Endodermal cell (in vitro differentiated cells): Measurements from ENCODE around the gene VKORC1. TPM values are rescaled to one million over a fixed set of nuclear protein-coding genes. Genes with fewer than 3 reads are reported as not detected.

Source experiments
- DNase-seq: peaks from one replicate; pipeline ENCODE4 v3.0.0-alpha.2; 2017
- H3K27ac ChIP-seq: 2 replicates; pipeline ENCODE4 v1.5.1; 2013; ENCODE audit warnings: mild to moderate bottlenecking, low read depth, low read length, moderate library complexity
- H3K27me3 ChIP-seq: 2 replicates; pipeline ENCODE4 v1.6.1; 2013; ENCODE audit warnings: mild to moderate bottlenecking, low read length, moderate library complexity; ENCODE audit not compliant: insufficient read depth, control insufficient read depth, poor library complexity, severe bottlenecking
- H3K36me3 ChIP-seq: 2 replicates; pipeline ENCODE4 v1.7.0; 2013; ENCODE audit warnings: mild to moderate bottlenecking, low read length, moderate library complexity; ENCODE audit not compliant: control insufficient read depth, insufficient read depth
- H3K4me1 ChIP-seq: one replicate; pipeline ENCODE4 v1.7.0; 2013; ENCODE audit warnings: low read length; ENCODE audit not compliant: control insufficient read depth, insufficient read depth
- H3K4me3 ChIP-seq: 2 replicates; pipeline ENCODE4 v1.5.1; 2013; ENCODE audit warnings: mild to moderate bottlenecking, low read length, moderate library complexity
- H3K9ac ChIP-seq: 2 replicates; pipeline ENCODE4 v1.6.1; 2013; ENCODE audit warnings: mild to moderate bottlenecking, low read length, moderate library complexity; ENCODE audit not compliant: poor library complexity, severe bottlenecking; ENCODE audit errors: extremely low read depth
- H3K9me3 ChIP-seq: 2 replicates; pipeline ENCODE4 v1.6.1; 2013; ENCODE audit warnings: mild to moderate bottlenecking, low read length, moderate library complexity; ENCODE audit not compliant: control insufficient read depth
- H3K27ac Mint-ChIP-seq: 2 replicates; pipeline ENCODE4 v1.8.0; 2020; ENCODE audit warnings: mixed read lengths
- H3K27me3 Mint-ChIP-seq: 2 replicates; pipeline ENCODE4 v1.8.0; 2021; ENCODE audit warnings: mild to moderate bottlenecking, mixed read lengths; ENCODE audit not compliant: insufficient read depth
- H3K36me3 Mint-ChIP-seq: 2 replicates; pipeline ENCODE4 v1.8.0; 2020; ENCODE audit warnings: low read depth, mixed read lengths
- H3K4me1 Mint-ChIP-seq: 2 replicates; pipeline ENCODE4 v1.8.0; 2020; ENCODE audit warnings: mixed read lengths
- H3K4me3 Mint-ChIP-seq: 2 replicates; pipeline ENCODE4 v1.8.0; 2020; ENCODE audit warnings: mild to moderate bottlenecking, moderate library complexity, mixed read lengths
- H3K9me3 Mint-ChIP-seq: 2 replicates; pipeline ENCODE4 v1.8.0; 2020; ENCODE audit warnings: mild to moderate bottlenecking, mixed read lengths
- CTCF ChIP-seq: fragments of 200-600 bp; sonication (generic); conservative IDR thresholded peaks from 2 replicates; pipeline ENCODE4 v1.5.0; 2021; ENCODE audit warnings: antibody characterized with exemption, mild to moderate bottlenecking
- WGBS, 2 experiments: methylation state at CpG; one replicate each; pipeline versions ENCODE4 v1.1.5 to v1.1.7; 2013; ENCODE audit warnings: missing lambda C conversion rate in 2 of 2, mixed read lengths in 1 of 2; ENCODE audit not compliant: insufficient coverage in 1 of 2, insufficient read length in 1 of 2; 5-methylcytosine and 5-hydroxymethylcytosine counted together
- total RNA-seq, 2 donors: library from RNA; stranded (reverse); fragmentation: NEBNext Ultra II Directional in 1 of 2; extraction: Animal tissue kit (Norgen Biotek cat#: 25700) in 1 of 2; gene quantifications; 2 replicates in 1 of 2; 3 replicates in 1 of 2; pipeline ENCODE4 v1.2.1, GENCODE V29; 2021

VKORC1 gene
- total RNA-seq, 2 donors from 2014 or later = 53.7 to 63.0 TPM

GRCh38 chr16:31099860-31100638, 5.5 kb upstream of the VKORC1 start:
- Mint-ChIP-seq H3K4me1 (peaks cover 2% of the 10 kb centered on the region), H3K36me3 (no peaks in the 10 kb centered on the region), H3K27me3 (peaks cover 12% of the 10 kb centered on the region), H3K4me3 (no peak overlapping the region), H3K9me3 (peaks cover 8% of the 10 kb centered on the region), H3K27ac (no peak overlapping the region)
- Histone ChIP-seq H3K4me3 (no peak overlapping the region), H3K27me3 (no peaks in the 10 kb centered on the region), H3K9me3 (no peaks in the 10 kb centered on the region), H3K27ac (no peak overlapping the region), H3K4me1 (no peaks in the 10 kb centered on the region), H3K36me3 (no peaks in the 10 kb centered on the region), H3K9ac (no peak overlapping the region)
- no peak for TF ChIP-seq CTCF
- DNase-seq = no peak
- WGBS, 2 experiments = 80 to 82% methylated on average over 4 of the region's 4 CpGs

- Mint-ChIP-seq H3K27me3 (no peaks in the 10 kb centered on the region), H3K4me3 (peak overlapping the region; percentile 80), H3K36me3 (peaks cover 14% of the 10 kb centered on the region), H3K9me3 (no peaks in the 10 kb centered on the region), H3K4me1 (peaks cover 3% of the 10 kb centered on the region), H3K27ac (peak overlapping the region; percentile 69)
- Histone ChIP-seq H3K4me1 (no peaks in the 10 kb centered on the region), H3K9ac (peak overlapping the region; percentile 77), H3K36me3 (peaks cover 20% of the 10 kb centered on the region), H3K27me3 (no peaks in the 10 kb centered on the region), H3K9me3 (no peaks in the 10 kb centered on the region), H3K4me3 (peak overlapping the region; percentile 95), H3K27ac (peak overlapping the region; percentile 77)
- DNase-seq = peak; percentile 73
- no peak for TF ChIP-seq CTCF
- 0% methylated on average over 14 to 20 of the region's 20 CpGs for WGBS, 2 experiments
Observed at GRCh38 chr16:31094088-31094423, 541 bp downstream of the VKORC1 start.

GRCh38 chr16:31093132-31093703, 1.4 kb downstream of the VKORC1 start:
- no peak for TF ChIP-seq CTCF
- Mint-ChIP-seq H3K27me3 (no peaks in the 10 kb centered on the region), H3K36me3 (peaks cover 14% of the 10 kb centered on the region), H3K9me3 (no peaks in the 10 kb centered on the region), H3K27ac (peak overlapping the region; percentile 62), H3K4me1 (peaks cover 3% of the 10 kb centered on the region), H3K4me3 (peak overlapping the region; percentile 80)
- peak; percentile 87 for DNase-seq
- Histone ChIP-seq H3K4me3 (peak overlapping the region; percentile 95), H3K9me3 (no peaks in the 10 kb centered on the region), H3K4me1 (no peaks in the 10 kb centered on the region), H3K27ac (no peak overlapping the region), H3K9ac (no peak overlapping the region), H3K36me3 (peaks cover 20% of the 10 kb centered on the region), H3K27me3 (no peaks in the 10 kb centered on the region)
- 17 to 30% methylated on average over 2 to 13 of the region's 17 CpGs for WGBS, 2 experiments
